HG03442 (cell line): ENCODE data around the gene PRKCH.

Experiments
- ATAC-seq: cut with Tn5 transposase; IDR thresholded peaks from one replicate; pipeline ENCODE4 v1.9.1; 2021; ENCODE audit warnings: mild to moderate bottlenecking, moderate library complexity; ENCODE audit not compliant: unreplicated experiment

Gene PRKCH

DNA sequence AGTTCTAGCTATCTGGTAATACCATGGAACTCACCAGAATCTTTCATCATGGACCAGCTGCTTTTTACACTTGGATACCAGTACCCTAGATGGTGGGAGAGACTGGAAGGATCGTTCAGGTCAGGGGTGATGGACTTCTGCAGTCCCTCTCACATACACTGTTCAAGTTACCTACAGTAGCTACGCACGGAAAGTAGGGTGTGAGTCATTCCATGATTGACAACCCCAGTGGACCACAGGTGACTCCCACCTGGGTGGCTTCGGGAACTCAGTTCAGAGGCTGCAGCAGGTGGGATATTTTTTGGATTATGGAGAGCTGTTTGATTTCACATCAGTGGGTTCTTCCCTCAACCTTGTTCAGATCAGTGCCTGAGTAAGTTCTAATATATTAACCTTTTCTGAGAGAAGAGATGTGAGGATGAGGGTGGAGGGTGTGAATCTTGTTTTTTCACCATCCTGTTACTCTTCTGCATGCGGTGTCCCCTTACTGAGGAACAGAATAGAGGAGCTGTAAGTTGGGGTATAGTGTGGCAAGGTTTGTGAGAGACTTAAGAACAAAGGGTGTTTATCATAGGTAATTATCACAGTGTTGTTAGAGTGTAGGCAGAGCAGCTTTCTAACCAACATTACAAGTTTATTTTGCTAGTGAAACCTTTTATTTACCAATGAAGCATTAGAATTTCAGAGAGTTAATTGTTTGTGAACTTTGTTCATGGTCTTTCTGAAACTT, 39.6 kb downstream of the PRKCH start:
- ATAC-seq = no peak

DNA sequence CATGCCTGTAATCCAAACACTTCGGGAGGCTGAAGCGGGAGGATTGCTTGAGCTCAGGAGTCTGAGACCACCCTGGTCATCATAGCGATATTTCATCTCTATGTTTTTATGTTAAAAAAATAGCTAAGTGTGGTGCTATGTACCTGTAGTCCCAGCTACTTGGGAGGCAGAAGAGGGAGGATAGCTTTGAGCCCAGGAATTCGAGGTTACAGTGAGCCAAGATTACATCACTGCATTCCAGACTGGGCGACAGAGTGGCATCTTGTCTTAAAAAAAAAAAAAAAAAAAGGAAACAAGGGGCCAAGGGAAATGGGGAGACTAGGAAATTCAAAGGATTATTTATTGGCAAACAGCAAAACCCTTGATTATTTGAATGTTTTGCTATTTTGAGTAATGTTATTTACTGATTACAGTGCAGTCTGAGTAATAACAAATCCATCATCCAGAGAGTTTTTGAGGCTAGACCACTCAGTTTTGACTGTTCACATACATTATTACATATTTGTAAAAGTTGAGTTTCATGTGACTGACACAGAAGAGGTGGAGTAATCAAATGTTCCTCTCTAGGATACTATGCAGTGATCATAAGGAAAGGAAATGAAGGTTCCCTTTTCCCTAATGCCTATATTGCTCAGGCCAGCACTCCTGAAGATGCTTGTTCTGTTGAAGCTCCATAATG, 40.8 kb downstream of the PRKCH start:
- ATAC-seq = no peak

DNA sequence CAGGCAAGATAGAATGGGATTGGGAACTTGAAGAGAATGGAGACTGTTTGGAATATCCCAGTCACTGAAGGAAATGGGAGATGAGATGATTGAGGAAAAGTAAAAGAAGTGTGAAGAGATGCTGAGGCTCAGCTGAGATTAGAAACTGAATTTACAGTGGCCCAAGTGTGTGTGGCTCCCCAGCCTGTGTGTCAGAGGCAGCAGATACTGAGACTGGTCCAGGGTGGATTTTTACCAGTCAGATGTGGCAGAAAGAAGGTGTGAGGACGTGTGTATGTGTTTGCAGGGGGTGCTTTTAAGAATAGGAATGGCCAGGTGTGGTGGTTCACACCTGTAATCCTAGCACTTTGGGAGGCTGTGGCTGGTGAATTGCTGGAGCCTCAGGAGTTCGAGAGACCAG, 42.9 kb downstream of the PRKCH start:
- no peak for ATAC-seq

DNA sequence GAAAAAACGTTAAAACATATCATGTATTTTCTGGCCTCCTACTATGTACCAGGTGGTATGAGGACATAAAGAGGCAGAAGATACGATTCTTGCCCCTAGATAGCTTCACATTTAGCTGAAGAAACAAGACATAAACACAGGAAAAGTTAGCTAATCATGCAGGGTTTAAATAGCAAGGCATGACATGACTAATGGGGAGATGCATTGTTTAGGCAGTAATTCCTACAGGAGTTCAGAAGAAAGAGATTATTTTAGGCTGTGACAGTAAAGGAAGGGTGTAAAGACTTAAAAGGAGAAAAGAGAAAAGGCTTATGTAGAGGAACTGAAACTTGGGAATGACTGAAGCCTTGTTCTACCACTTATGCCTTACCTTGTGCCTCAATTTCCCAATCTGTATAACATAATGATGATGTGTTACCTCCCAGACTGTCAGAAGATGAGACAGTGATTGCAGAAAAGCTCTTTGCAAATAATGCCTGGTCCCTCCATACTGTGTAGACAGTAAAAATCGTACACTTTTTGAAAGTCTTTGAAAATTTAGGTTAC, 44.4 kb downstream of the PRKCH start:
- no peak for ATAC-seq

GRCh38 chr14:61368114-61368710, 46.8 kb downstream of the PRKCH start:
- no peak for ATAC-seq

GRCh38 chr14:61368781-61369453, 47.5 kb downstream of the PRKCH start:
- ATAC-seq = no peak

DNA sequence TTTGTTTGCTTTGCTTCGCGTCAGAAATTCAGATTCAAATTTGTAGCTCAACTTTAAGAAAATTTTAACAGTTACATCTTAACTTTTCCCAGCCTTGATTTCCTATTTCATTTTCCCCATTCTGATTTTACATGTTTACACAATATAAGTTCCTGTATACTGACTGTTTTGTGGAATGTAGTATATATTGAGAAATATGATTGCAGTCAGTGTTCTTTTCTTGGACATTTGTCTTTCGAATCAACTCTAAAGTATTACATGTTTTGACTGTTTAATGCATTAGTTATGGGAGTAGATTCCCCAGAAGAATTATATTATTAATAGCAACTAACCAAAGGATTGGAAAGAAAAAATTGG, 48.1 kb downstream of the PRKCH start:
- ATAC-seq = no peak

DNA sequence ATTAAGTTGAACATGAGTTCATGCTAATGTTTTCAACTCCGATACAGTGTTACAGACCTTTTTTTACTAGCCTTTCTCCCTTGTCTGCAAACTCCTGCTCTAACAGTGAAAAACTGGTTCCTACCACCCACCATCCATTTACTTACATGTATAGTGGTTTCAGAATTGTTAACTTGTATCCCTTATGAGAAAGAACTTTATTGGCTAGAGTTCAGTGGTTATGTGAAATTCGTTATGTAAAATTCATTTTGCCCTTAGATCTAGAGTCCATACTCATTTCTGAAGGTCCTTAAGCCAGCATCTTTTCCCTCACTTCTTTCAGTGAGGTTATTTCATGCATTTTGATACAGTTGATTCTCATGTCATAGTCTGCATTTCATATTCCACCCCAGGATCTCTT, 51.0 kb downstream of the PRKCH start:
- no peak for ATAC-seq

- no peak for ATAC-seq
Measured at GRCh38 chr14:61372842-61373555, 51.6 kb downstream of the PRKCH start.

- no peak for ATAC-seq
Measured at GRCh38 chr14:61374284-61374683, 52.9 kb downstream of the PRKCH start.

DNA sequence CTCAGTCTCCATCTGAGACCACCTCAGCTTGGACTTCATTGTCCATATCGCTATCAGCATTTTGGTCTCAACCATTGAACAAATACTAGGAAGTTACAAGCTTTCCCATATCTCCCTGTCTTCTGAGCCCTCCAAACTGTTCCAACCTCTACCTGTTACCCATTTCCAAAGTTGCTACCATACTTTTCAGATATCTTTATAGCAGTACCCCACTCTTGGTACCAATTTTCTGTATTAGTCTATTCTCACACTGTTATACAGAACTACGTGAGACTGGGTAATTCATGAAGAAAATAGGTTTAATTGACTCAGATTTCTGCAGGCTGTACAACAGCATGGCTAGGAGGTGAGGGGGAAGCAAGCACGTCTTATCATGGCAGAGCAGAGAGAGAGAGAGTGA, 53.8 kb downstream of the PRKCH start:
- no peak for ATAC-seq

GRCh38 chr14:61376314-61376713, 54.9 kb downstream of the PRKCH start:
- ATAC-seq = no peak

GRCh38 chr14:61377749-61378148, 56.4 kb downstream of the PRKCH start:
- ATAC-seq = no peak

GRCh38 chr14:61379639-61380184, 58.3 kb downstream of the PRKCH start:
- ATAC-seq = peak; percentile 57

- ATAC-seq = no peak
Measured at GRCh38 chr14:61380984-61381383, 59.6 kb downstream of the PRKCH start.

DNA sequence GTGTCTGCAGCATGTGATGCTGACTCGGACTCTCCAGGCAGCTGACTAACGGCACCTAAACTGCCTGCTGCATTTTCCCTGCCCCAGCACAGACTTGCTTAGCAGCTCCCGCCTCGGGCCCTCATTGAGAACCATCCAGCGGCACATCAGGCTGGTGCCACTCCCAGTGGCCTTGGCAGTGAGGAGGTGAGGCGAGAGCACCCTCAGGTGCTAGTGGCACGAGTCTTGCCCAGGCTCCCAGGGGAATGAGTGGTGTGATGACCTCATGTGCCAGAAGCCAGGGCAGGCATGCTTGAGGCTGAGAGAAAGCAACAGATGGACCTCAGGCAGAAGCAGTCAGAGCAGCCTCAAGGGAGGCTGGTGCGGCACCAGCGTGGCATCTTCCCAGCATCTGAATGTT, 60.2 kb downstream of the PRKCH start:
- no peak for ATAC-seq

GRCh38 chr14:61382842-61383241, 61.5 kb downstream of the PRKCH start:
- ATAC-seq = no peak

DNA sequence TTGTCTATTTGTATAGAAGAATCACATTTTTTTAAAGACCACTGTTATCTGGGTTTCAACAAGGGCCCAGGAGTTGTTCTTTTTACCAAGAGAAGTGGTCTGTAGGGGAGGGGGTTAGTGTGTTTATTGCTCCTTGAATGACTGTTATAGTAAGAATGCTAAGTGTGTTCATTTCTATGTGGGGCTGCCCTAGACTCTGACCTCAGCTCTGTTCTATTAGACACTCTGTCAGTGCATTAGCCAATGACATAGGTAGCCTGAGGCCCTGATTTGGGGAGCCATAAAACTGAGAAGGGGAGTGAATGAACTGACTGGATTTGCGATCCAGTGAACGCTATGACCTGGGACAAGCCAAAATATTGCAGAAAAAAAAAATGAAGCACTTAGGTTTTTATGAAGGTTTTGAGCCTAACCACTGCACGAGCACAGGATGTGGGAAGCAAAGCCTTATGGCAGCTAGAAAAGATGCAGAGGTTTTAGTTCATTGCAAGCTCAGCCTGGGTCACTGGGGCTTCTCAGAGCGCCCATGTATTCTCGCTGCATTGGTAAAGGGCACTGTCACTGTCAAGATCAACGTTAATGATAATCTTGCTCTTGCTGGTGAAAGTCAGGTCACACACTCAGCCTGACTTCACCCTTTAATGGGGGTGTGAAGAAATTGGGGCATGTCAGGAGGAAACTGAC, 63.8 kb downstream of the PRKCH start:
- ATAC-seq = no peak

DNA sequence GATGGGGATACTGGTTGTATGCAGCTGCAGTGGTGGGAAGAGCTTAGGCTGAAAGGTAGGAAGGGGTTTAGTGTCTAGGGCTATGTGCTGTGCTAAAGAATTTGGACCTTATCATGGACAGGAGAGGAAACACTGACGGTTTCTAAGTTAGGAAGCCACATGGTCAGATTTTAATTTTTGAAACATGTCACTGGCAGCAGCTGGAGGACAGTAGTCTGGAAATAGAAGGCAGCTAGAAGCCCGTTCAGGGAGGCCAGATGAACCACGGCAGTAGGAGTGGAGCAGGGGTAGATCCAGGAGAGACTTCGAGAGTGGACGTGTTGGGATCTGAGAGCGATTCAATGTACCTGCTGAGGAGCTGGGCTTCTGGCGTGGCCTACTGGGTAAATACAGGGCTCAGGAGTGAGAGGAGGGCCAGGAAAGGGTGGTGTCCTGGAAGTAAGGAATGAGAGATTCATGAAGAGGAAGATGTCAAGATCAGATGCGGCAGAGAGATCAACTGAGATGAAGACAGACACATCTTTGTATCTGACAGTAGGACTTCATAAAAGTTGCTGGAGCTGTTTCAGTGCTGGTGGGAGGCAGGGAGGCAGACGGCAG, 64.9 kb downstream of the PRKCH start:
- ATAC-seq = no peak

- no peak for ATAC-seq
Measured at GRCh38 chr14:61387076-61387475, 65.7 kb downstream of the PRKCH start.
